Peyer's patch (tissue), 4 donors: ENCODE results near the gene NELFB.

ENCODE experiments used
- POLR2A ChIP-seq, 2 donors: fragments of 450-650 bp; IDR thresholded peaks; one replicate each; pipeline ENCODE4 v1.5.1; 2017; ENCODE audit warnings: antibody characterized with exemption in 2 of 2, mild to moderate bottlenecking in 2 of 2, moderate library complexity in 2 of 2
- TF ChIP-seq, protein P1 (sequence below), 6 experiments: fragments of 450-650 bp in 4 of 6; fragments of 200-600 bp in 2 of 6; sonication (generic) in 1 of 6; IDR thresholded peaks; one replicate each; pipeline ENCODE4 v1.5.1; 2017 to 2019; ENCODE audit warnings: antibody characterized with exemption in 6 of 6, mild to moderate bottlenecking in 3 of 6, moderate library complexity in 1 of 6

DNA sequence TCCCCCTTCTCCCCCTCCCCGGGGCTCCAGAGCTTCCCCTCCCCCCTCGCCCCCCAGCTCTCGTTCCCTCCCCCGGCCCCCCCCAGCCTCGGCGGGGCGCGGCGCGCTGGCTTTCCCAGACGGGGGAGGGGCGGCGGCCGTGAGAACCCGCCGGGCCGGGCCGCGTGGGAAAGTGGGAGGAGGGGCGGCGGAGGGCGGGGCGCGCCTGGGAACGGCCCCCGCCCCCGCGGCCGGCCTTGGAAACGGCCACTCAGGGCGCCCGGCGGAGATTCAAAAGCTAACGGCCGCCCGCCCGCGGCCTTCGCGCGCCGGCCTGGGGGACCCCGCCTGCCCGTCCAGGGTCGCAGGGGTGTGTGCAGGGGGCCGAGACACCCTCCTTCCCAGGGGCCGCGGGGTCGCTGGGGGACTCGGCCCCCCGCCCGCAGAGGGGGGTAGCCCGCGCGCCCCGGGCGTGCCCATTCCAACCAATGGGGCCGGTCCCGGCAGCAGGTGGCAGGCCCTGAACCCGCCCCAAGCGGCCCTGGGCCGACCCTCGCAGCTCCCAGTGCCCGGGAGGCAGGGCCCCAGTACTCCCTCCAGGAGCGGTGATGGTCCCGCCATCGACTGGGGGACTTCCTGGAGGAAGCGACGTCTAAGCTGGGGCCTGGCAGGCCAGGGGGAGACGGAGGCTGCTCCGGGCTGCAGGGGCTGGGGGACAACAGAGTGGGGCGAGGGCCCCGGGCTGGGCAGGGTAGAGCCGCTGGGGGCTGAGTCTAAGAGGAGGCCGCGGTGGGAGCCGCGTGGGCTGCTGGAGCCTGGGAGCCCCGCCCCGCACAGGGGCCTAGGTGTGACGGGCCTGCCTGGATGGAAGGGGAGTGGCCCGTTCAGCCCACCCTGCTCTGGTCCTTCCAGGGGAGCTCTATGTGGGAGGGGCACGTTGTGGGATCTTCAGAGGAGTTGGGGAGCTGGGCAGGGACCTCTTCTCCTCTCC is 61.2 kb downstream of the NELFB start:
- no peak for TF ChIP-seq POLR2A (IDR thresholded peaks at IDR 0.05)
- TF ChIP-seq, protein P1, sequence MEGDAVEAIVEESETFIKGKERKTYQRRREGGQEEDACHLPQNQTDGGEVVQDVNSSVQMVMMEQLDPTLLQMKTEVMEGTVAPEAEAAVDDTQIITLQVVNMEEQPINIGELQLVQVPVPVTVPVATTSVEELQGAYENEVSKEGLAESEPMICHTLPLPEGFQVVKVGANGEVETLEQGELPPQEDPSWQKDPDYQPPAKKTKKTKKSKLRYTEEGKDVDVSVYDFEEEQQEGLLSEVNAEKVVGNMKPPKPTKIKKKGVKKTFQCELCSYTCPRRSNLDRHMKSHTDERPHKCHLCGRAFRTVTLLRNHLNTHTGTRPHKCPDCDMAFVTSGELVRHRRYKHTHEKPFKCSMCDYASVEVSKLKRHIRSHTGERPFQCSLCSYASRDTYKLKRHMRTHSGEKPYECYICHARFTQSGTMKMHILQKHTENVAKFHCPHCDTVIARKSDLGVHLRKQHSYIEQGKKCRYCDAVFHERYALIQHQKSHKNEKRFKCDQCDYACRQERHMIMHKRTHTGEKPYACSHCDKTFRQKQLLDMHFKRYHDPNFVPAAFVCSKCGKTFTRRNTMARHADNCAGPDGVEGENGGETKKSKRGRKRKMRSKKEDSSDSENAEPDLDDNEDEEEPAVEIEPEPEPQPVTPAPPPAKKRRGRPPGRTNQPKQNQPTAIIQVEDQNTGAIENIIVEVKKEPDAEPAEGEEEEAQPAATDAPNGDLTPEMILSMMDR (IDR thresholded peaks at IDR 0.05), result no peak
